Measurements from ENCODE around the gene ZNF157. TPM values are rescaled to one million over a fixed set of nuclear protein-coding genes. Genes with fewer than 3 reads are reported as not detected.

ZNF157 gene
- total RNA-seq, 1 experiment from 2014 or later = 1.8 TPM

DNA sequence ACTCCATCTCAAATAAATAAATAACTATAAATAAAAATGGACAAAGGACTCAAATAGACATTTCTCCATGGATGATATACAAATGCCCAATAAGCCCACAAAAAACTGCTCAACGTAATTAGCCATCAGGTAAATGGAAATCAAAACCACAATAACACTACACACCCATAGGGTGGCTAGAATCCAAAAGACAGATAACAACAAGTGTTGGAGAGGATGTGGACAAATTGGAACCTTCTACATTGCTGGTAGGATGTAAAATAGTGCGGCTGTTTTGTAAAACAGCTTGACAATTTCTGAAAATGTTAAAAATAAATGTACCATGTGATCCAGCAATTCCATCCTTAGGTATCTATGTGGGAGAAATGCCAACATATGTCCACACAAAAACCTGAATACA, 52.1 kb downstream of the ZNF157 start (continued):
- TF ChIP-seq, protein P1, sequence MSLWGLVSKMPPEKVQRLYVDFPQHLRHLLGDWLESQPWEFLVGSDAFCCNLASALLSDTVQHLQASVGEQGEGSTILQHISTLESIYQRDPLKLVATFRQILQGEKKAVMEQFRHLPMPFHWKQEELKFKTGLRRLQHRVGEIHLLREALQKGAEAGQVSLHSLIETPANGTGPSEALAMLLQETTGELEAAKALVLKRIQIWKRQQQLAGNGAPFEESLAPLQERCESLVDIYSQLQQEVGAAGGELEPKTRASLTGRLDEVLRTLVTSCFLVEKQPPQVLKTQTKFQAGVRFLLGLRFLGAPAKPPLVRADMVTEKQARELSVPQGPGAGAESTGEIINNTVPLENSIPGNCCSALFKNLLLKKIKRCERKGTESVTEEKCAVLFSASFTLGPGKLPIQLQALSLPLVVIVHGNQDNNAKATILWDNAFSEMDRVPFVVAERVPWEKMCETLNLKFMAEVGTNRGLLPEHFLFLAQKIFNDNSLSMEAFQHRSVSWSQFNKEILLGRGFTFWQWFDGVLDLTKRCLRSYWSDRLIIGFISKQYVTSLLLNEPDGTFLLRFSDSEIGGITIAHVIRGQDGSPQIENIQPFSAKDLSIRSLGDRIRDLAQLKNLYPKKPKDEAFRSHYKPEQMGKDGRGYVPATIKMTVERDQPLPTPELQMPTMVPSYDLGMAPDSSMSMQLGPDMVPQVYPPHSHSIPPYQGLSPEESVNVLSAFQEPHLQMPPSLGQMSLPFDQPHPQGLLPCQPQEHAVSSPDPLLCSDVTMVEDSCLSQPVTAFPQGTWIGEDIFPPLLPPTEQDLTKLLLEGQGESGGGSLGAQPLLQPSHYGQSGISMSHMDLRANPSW (CRISPR knock-in tag; conservative IDR thresholded peaks at IDR 0.05; ENCODE audit: low read depth) = no peak
- no peak for TF ChIP-seq JAZF1 (CRISPR knock-in tag; IDR thresholded peaks at IDR 0.05)
- no peak for TF ChIP-seq GTF2I (CRISPR knock-in tag; conservative IDR thresholded peaks at IDR 0.05)
- TF ChIP-seq, protein P2, sequence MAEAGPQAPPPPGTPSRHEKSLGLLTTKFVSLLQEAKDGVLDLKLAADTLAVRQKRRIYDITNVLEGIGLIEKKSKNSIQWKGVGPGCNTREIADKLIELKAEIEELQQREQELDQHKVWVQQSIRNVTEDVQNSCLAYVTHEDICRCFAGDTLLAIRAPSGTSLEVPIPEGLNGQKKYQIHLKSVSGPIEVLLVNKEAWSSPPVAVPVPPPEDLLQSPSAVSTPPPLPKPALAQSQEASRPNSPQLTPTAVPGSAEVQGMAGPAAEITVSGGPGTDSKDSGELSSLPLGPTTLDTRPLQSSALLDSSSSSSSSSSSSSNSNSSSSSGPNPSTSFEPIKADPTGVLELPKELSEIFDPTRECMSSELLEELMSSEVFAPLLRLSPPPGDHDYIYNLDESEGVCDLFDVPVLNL (CRISPR knock-in tag; IDR thresholded peaks at IDR 0.05; ENCODE audit: borderline replicate concordance, low read depth) = no peak
- TF ChIP-seq, protein P3, sequence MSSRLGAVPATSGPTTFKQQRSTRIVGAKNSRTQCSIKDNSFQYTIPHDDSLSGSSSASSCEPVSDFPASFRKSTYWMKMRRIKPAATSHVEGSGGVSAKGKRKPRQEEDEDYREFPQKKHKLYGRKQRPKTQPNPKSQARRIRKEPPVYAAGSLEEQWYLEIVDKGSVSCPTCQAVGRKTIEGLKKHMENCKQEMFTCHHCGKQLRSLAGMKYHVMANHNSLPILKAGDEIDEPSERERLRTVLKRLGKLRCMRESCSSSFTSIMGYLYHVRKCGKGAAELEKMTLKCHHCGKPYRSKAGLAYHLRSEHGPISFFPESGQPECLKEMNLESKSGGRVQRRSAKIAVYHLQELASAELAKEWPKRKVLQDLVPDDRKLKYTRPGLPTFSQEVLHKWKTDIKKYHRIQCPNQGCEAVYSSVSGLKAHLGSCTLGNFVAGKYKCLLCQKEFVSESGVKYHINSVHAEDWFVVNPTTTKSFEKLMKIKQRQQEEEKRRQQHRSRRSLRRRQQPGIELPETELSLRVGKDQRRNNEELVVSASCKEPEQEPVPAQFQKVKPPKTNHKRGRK (CRISPR knock-in tag; IDR thresholded peaks at IDR 0.05; ENCODE audit: borderline replicate concordance) = no peak

DNA sequence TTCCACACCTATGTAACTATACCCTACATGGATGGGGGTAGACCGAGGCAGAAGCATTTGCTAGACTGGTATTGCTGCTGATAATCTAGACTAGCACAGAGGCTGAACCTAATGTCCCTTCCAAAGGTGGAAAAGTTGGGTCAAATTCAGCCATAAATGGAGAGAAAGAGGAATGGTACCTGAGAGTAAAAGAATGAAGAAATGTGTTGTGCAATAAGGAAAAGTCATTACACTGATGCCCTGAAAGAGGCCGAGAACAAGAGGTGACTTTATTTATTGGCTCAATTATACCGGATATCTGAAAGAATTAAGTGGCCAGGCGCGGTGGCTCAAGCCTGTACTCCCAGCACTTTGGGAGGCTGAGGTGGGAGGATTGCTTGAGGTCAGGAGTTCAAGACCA, 60.5 kb downstream of the ZNF157 start:
- TF ChIP-seq NFATC4 (CRISPR knock-in tag; IDR thresholded peaks at IDR 0.05) = no peak
- TF ChIP-seq MYBL2 (CRISPR knock-in tag; IDR thresholded peaks at IDR 0.05) = no peak
- TF ChIP-seq, protein P4, sequence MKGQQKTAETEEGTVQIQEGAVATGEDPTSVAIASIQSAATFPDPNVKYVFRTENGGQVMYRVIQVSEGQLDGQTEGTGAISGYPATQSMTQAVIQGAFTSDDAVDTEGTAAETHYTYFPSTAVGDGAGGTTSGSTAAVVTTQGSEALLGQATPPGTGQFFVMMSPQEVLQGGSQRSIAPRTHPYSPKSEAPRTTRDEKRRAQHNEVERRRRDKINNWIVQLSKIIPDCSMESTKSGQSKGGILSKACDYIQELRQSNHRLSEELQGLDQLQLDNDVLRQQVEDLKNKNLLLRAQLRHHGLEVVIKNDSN (CRISPR knock-in tag; IDR thresholded peaks at IDR 0.05) = no peak
- no peak for TF ChIP-seq IRF2 (CRISPR knock-in tag; IDR thresholded peaks at IDR 0.05; ENCODE audit: borderline replicate concordance, low read depth)
- TF ChIP-seq, protein P5, sequence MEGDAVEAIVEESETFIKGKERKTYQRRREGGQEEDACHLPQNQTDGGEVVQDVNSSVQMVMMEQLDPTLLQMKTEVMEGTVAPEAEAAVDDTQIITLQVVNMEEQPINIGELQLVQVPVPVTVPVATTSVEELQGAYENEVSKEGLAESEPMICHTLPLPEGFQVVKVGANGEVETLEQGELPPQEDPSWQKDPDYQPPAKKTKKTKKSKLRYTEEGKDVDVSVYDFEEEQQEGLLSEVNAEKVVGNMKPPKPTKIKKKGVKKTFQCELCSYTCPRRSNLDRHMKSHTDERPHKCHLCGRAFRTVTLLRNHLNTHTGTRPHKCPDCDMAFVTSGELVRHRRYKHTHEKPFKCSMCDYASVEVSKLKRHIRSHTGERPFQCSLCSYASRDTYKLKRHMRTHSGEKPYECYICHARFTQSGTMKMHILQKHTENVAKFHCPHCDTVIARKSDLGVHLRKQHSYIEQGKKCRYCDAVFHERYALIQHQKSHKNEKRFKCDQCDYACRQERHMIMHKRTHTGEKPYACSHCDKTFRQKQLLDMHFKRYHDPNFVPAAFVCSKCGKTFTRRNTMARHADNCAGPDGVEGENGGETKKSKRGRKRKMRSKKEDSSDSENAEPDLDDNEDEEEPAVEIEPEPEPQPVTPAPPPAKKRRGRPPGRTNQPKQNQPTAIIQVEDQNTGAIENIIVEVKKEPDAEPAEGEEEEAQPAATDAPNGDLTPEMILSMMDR (IDR thresholded peaks at IDR 0.05) = no peak
- TF ChIP-seq TEAD1 (CRISPR knock-in tag; IDR thresholded peaks at IDR 0.05) = no peak
- no peak for TF ChIP-seq SMAD3 (CRISPR knock-in tag; IDR thresholded peaks at IDR 0.05; ENCODE audit: borderline replicate concordance)
- no peak for TF ChIP-seq RELA (CRISPR knock-in tag; IDR thresholded peaks at IDR 0.05; ENCODE audit: borderline replicate concordance)
- TF ChIP-seq ZNF671 (CRISPR knock-in tag; IDR thresholded peaks at IDR 0.05) = no peak
- TF ChIP-seq, protein P6, sequence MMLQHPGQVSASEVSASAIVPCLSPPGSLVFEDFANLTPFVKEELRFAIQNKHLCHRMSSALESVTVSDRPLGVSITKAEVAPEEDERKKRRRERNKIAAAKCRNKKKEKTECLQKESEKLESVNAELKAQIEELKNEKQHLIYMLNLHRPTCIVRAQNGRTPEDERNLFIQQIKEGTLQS (CRISPR knock-in tag; conservative IDR thresholded peaks at IDR 0.05) = no peak
- TF ChIP-seq, protein P7, sequence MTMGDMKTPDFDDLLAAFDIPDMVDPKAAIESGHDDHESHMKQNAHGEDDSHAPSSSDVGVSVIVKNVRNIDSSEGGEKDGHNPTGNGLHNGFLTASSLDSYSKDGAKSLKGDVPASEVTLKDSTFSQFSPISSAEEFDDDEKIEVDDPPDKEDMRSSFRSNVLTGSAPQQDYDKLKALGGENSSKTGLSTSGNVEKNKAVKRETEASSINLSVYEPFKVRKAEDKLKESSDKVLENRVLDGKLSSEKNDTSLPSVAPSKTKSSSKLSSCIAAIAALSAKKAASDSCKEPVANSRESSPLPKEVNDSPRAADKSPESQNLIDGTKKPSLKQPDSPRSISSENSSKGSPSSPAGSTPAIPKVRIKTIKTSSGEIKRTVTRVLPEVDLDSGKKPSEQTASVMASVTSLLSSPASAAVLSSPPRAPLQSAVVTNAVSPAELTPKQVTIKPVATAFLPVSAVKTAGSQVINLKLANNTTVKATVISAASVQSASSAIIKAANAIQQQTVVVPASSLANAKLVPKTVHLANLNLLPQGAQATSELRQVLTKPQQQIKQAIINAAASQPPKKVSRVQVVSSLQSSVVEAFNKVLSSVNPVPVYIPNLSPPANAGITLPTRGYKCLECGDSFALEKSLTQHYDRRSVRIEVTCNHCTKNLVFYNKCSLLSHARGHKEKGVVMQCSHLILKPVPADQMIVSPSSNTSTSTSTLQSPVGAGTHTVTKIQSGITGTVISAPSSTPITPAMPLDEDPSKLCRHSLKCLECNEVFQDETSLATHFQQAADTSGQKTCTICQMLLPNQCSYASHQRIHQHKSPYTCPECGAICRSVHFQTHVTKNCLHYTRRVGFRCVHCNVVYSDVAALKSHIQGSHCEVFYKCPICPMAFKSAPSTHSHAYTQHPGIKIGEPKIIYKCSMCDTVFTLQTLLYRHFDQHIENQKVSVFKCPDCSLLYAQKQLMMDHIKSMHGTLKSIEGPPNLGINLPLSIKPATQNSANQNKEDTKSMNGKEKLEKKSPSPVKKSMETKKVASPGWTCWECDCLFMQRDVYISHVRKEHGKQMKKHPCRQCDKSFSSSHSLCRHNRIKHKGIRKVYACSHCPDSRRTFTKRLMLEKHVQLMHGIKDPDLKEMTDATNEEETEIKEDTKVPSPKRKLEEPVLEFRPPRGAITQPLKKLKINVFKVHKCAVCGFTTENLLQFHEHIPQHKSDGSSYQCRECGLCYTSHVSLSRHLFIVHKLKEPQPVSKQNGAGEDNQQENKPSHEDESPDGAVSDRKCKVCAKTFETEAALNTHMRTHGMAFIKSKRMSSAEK (CRISPR knock-in tag; IDR thresholded peaks at IDR 0.05; ENCODE audit: borderline replicate concordance) = no peak
- no peak for TF ChIP-seq ZNF423 (CRISPR knock-in tag; IDR thresholded peaks at IDR 0.05)
- TF ChIP-seq HMGA2 (CRISPR knock-in tag; IDR thresholded peaks at IDR 0.05) = no peak
- TF ChIP-seq ZNF416 (CRISPR knock-in tag; IDR thresholded peaks at IDR 0.05) = no peak
- TF ChIP-seq, protein P8, sequence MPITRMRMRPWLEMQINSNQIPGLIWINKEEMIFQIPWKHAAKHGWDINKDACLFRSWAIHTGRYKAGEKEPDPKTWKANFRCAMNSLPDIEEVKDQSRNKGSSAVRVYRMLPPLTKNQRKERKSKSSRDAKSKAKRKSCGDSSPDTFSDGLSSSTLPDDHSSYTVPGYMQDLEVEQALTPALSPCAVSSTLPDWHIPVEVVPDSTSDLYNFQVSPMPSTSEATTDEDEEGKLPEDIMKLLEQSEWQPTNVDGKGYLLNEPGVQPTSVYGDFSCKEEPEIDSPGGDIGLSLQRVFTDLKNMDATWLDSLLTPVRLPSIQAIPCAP (CRISPR knock-in tag; IDR thresholded peaks at IDR 0.05) = no peak
- TF ChIP-seq ZNF317 (CRISPR knock-in tag; IDR thresholded peaks at IDR 0.05; ENCODE audit: borderline replicate concordance, low read depth) = no peak
- TF ChIP-seq TEAD4 (CRISPR knock-in tag; IDR thresholded peaks at IDR 0.05) = no peak
- no peak for TF ChIP-seq ZNF263 (CRISPR knock-in tag; IDR thresholded peaks at IDR 0.05; ENCODE audit: low read depth)
- no peak for TF ChIP-seq GTF2I (CRISPR knock-in tag; conservative IDR thresholded peaks at IDR 0.05)
- Mint-ChIP-seq H3K27ac (no peak overlapping the region), H3K9me3 (peaks cover 4% of the 10 kb centered on the region; the same call in 1 of the 2 replicates), H3K4me3 (no peak overlapping the region), H3K36me3 (no peaks in the 10 kb centered on the region; the same call in 1 of the 2 replicates), H3K27me3 (ENCODE audit: low read depth) (no peaks in the 10 kb centered on the region), H3K4me1 (no peaks in the 10 kb centered on the region)
- ATAC-seq (no peak), DNase-seq (ENCODE audit: low spot score) (no peak)
- ChIA-PET CTCF (no interaction called here), POLR2A (no interaction called here)
